Tibial nerve (tissue), 4 donors: ENCODE data around the gene AP2S1. TPM values are rescaled to one million over a fixed set of nuclear protein-coding genes. Genes with fewer than 3 reads are reported as not detected.
"Not testable (repeated sequence)": the region's sequence is repeated elsewhere in the genome, so short reads cannot be mapped to it uniquely, and the experiment has no call there.

Experiments used
- DNase-seq, 2 donors: peaks; one replicate each; pipeline ENCODE4 v3.0.0-alpha.2; 2019; ENCODE audit warnings: low spot score in 2 of 2
- H3K27ac ChIP-seq, 4 donors: fragments of 200-600 bp; sonication (generic) in 3 of 4; one replicate each; pipeline ENCODE4 v1.5.1; 2017 to 2019; ENCODE audit warnings: mild to moderate bottlenecking in 1 of 4
- H3K27me3 ChIP-seq, 2 donors: fragments of 200-600 bp; sonication (generic) in 1 of 2; one replicate each; pipeline versions ENCODE4 v1.5.1 to v1.6.0; 2017 to 2019
- H3K36me3 ChIP-seq, 3 donors: fragments of 200-600 bp; sonication (generic); one replicate each; pipeline ENCODE4 v1.5.1; 2018 to 2019
- H3K4me1 ChIP-seq, 4 donors: fragments of 200-600 bp; sonication (generic) in 3 of 4; one replicate each; pipeline ENCODE4 v1.5.1; 2017 to 2019
- H3K4me3 ChIP-seq, 4 donors: fragments of 200-600 bp; sonication (generic) in 3 of 4; one replicate each; pipeline ENCODE4 v1.5.1; 2017 to 2019; ENCODE audit warnings: mild to moderate bottlenecking in 1 of 4, moderate library complexity in 1 of 4
- H3K9me3 ChIP-seq, 4 donors: fragments of 200-600 bp; sonication (generic) in 3 of 4; one replicate each; pipeline ENCODE4 v1.5.1; 2017 to 2019
- EP300 ChIP-seq, 2 donors: sonication (generic); formaldehyde crosslinking; IDR thresholded peaks; one replicate each; pipeline ENCODE4 v1.6.1; 2017; ENCODE audit warnings: antibody characterized with exemption in 2 of 2, mild to moderate bottlenecking in 1 of 2
- POLR2A ChIP-seq, 2 donors: fragments of 450-650 bp; IDR thresholded peaks; one replicate each; pipeline ENCODE4 v1.6.1; 2017; ENCODE audit warnings: antibody characterized with exemption in 2 of 2, mild to moderate bottlenecking in 2 of 2, moderate library complexity in 2 of 2
- WGBS, 2 donors: methylation state at CpG; one replicate each; pipeline ENCODE4 v1.1.5; 2018; 5-methylcytosine and 5-hydroxymethylcytosine counted together
- total RNA-seq, 4 donors: library from RNA; depleted of rRNA; stranded (reverse); fragments of >200 nt; gene quantifications; one replicate each; pipeline ENCODE4 v1.1.0, GENCODE V29; 2016
- TF ChIP-seq, protein P1 (sequence below), 5 experiments: fragments of 200-600 bp in 3 of 5; fragments of 450-650 bp in 2 of 5; sonication (generic) in 3 of 5; IDR thresholded peaks; one replicate each; pipeline ENCODE4 v1.5.1; 2016 to 2019; ENCODE audit warnings: antibody characterized with exemption in 5 of 5, mild to moderate bottlenecking in 3 of 5, moderate library complexity in 2 of 5

The AP2S1 gene
- total RNA-seq, 4 donors from 2014 or later = 32.1 to 108 (median 64.6) TPM

DNA sequence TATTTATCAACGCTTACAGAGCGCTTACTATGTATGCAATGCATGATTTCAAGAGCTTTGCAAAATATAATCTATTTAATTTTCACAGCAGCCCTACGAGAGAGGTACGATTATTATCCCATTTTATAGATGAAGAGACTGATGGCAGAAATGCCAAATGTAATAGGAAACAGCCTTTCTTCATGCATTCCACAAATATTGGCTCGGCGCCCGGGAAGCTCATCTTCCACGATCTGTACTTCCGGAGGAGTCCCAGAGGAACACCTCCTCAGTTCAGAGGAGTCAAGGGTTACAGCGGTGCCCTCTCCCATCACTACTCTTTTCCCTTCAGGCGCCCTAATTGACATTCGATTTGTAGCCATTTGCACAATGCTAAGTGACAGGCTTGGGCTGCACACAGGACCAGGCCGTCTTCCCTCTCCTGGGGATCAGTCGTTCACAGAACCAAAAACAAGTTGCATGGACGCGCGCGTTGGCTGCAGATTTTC, 9.0 kb upstream of the AP2S1 start:
- no peaks in the 10 kb centered on the region for H3K36me3 ChIP-seq
- no peaks in the 10 kb centered on the region for H3K27me3 ChIP-seq
- H3K9me3 ChIP-seq = no peaks in the 10 kb centered on the region
- peak; percentile 81 to 84 for DNase-seq
- peak overlapping the region in 3 of 4 donors; percentile 72 to 92 (median 77) for H3K4me3 ChIP-seq
- 14 to 15% methylated on average over 18 of the region's 18 CpGs for WGBS, 2 donors
- H3K27ac ChIP-seq = peak overlapping the region; percentile 19 to 99 (median 96)
- peaks cover 0 to 52% (median 42%) of the 10 kb centered on the region in 4 donors for H3K4me1 ChIP-seq
- TF ChIP-seq EP300 (IDR thresholded peaks at IDR 0.05) (peak in 1 of 2 donors; percentile 33), POLR2A (IDR thresholded peaks at IDR 0.05) (no peak)
- TF ChIP-seq, protein P1, sequence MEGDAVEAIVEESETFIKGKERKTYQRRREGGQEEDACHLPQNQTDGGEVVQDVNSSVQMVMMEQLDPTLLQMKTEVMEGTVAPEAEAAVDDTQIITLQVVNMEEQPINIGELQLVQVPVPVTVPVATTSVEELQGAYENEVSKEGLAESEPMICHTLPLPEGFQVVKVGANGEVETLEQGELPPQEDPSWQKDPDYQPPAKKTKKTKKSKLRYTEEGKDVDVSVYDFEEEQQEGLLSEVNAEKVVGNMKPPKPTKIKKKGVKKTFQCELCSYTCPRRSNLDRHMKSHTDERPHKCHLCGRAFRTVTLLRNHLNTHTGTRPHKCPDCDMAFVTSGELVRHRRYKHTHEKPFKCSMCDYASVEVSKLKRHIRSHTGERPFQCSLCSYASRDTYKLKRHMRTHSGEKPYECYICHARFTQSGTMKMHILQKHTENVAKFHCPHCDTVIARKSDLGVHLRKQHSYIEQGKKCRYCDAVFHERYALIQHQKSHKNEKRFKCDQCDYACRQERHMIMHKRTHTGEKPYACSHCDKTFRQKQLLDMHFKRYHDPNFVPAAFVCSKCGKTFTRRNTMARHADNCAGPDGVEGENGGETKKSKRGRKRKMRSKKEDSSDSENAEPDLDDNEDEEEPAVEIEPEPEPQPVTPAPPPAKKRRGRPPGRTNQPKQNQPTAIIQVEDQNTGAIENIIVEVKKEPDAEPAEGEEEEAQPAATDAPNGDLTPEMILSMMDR (IDR thresholded peaks at IDR 0.05) = no peak

DNA sequence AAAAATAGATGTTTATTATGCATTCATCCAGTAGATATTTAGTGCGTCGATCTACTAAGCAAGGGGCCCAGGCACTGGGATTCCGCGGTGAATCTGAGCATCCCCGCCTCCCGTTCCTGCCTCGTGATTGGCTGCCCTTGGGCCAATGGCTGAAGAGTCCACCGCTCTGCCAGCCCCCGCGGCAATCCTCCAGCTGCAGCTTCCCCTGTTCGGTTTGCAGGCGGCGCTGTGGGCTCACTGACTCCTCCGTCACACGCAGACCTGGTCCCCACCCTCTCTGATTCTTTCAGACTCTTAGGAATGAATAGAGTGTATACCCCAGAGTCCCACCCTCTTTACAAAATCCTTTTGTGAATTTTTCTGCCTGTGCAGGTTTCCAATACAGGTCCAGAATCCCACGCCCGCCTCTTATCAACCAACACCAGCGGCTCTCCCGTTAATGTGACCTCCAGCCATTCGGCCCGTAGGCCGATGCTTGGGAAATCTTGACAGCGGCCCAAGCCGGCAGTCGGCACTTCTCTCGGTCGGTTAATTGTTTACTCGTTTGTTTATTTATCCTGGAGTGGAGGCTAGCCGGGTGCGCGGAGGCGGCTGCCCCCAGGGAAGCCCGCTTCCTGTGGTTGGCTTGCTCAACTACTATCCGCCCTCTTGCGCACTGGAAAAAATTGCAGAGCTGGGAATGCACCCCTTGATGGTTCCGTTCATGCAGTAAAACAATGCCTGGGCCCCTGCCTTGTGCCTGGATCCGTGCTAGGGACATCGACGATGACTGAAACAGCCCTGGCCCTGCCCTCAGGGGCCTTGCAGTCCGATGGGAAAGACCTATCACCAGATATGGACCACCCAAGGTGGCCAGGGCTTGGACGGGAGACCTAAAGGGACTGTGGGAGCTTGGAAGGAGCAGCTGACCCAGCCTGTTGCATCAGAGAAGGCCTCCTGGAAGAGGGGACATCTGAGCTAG, 5.7 kb upstream of the AP2S1 start:
- H3K4me3 ChIP-seq = peak overlapping the region; percentile 18 to 47 (median 36)
- TF ChIP-seq, protein P1 (IDR thresholded peaks at IDR 0.05) = peak; percentile 66 to 92 (median 85)
- TF ChIP-seq POLR2A (IDR thresholded peaks at IDR 0.05) (peak in 1 of 2 donors; percentile 29), EP300 (IDR thresholded peaks at IDR 0.05) (peak in 1 of 2 donors; percentile 73)

DNA sequence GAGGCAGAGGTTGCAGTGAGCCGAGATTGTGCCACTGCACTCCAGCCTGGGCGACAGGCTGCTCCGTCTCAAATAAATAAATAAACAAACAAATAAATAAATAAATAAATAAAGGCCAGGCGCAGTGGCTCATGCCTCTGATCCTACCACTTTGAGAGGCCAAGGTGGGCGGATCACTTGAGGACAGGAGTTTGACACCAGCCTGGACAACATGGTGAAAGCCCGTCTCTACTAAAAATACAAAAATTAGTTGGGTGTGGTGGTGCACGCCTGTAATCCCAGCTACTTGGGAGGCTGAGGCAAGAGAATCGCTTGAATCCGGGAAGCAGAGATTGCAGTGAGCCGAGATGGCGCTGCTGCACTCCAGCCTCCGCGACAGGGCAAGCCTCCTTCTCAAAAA, 4.1 kb upstream of the AP2S1 start:
- WGBS, 2 donors = 86 to 91% methylated on average over 13 of the region's 13 CpGs
- DNase-seq, H3K4me3 ChIP-seq, H3K27ac ChIP-seq, H3K36me3 ChIP-seq, H3K9me3 ChIP-seq, H3K27me3 ChIP-seq: not testable (repeated sequence)
- peaks cover 0 to 33% (median 17%) of the 10 kb centered on the region in 4 donors for H3K4me1 ChIP-seq

More for the DNA sequence above, 5.7 kb upstream of the AP2S1 start:
- H3K4me1 ChIP-seq = peaks cover 0 to 27% (median 15%) of the 10 kb centered on the region in 4 donors
- H3K9me3 ChIP-seq = no peaks in the 10 kb centered on the region
- H3K27ac ChIP-seq = peak overlapping the region; percentile 72 to 95 (median 84)
- 2 to 5% methylated on average over 40 to 41 of the region's 41 CpGs for WGBS, 2 donors
- H3K27me3 ChIP-seq = no peaks in the 10 kb centered on the region
- no peaks in the 10 kb centered on the region for H3K36me3 ChIP-seq
- peak; percentile 95 for DNase-seq

DNA sequence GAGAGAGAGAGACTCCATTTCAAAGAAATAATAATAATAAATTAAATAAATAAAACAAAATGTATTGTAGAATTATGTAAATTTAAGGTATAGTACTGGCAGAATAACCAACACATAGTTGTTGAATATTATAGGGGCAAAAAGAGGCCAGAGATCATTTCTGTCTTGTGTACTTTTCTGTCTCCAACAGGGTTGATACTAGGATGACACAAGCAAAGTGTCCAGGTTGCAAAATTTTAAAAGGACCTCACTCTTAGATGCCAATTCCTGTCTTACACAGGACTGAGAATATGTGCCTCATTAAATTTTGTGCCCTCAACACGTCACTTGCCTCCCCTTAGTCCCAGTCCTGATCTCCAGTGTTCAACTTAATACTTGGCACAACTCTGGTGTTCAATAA, 2.2 kb upstream of the AP2S1 start:
- peaks cover 0 to 43% (median 18%) of the 10 kb centered on the region in 4 donors for H3K4me1 ChIP-seq
- peaks cover 0 to under 1% (median 0%) of the 10 kb centered on the region in 3 donors for H3K36me3 ChIP-seq
- WGBS, 2 donors = 79 to 100% methylated on average over 1 of the region's 1 CpG
- H3K27me3 ChIP-seq = no peaks in the 10 kb centered on the region
- no peak overlapping the region for H3K27ac ChIP-seq
- H3K4me3 ChIP-seq = no peak overlapping the region
- no peak for DNase-seq
- no peaks in the 10 kb centered on the region for H3K9me3 ChIP-seq
- no peak for TF ChIP-seq POLR2A (IDR thresholded peaks at IDR 0.05)
- TF ChIP-seq, protein P1 (IDR thresholded peaks at IDR 0.05) = no peak
- TF ChIP-seq EP300 (IDR thresholded peaks at IDR 0.05) = no peak

DNA sequence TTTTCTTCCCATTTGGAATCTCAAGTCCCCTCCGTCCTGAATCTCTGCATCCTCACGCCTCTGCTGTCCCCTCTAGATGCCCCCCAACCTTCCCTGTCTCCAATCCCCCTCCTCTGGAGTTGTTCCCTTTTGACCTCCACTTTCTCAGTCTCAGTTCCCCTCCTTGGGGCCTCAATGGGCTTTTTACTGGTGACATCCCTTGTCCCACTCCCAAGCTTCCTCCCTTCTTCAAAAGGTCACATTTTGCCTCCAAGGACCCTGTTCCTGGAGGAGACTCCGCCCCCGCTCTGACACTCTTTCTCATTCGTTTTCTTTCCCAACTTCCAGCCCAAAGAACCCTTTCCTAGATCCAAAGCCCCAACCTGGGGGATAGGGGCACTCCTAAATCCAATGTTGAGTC, 1.0 kb downstream of the AP2S1 start:
- no peaks in the 10 kb centered on the region for H3K9me3 ChIP-seq
- no peaks in the 10 kb centered on the region for H3K27me3 ChIP-seq
- H3K4me1 ChIP-seq = peaks cover 0 to 29% (median 11%) of the 10 kb centered on the region in 4 donors
- H3K36me3 ChIP-seq = peaks cover 0 to 23% (median 0%) of the 10 kb centered on the region in 3 donors
- H3K4me3 ChIP-seq = peak overlapping the region; percentile 68 to 98 (median 78)
- DNase-seq = no peak
- 25 to 28% methylated on average over 5 of the region's 5 CpGs for WGBS, 2 donors
- H3K27ac ChIP-seq = peak overlapping the region in 3 of 4 donors; percentile 80 to 93 (median 90)
- TF ChIP-seq, protein P1 (IDR thresholded peaks at IDR 0.05) = no peak
- TF ChIP-seq EP300 (IDR thresholded peaks at IDR 0.05) (no peak), POLR2A (IDR thresholded peaks at IDR 0.05) (no peak)
